Measurements from ENCODE around the gene LAMA2.

- TF ChIP-seq CTCF (conservative IDR thresholded peaks at IDR 0.05; ENCODE audit: low read depth in 2 of 2): no peak
- no peak for TF ChIP-seq EZH2 (IDR thresholded peaks at IDR 0.05; ENCODE audit: low read depth, unreplicated experiment)
- TF ChIP-seq POLR2AphosphoS5 (IDR thresholded peaks at IDR 0.05; ENCODE audit: low read depth): no peak
- TF ChIP-seq CREB1 (CRISPR knock-in tag; IDR thresholded peaks at IDR 0.05; ENCODE audit: low read depth): no peak
- TF ChIP-seq REST (IDR thresholded peaks at IDR 0.05; ENCODE audit: unreplicated experiment): no peak
Observed at GRCh38 chr6:129197154-129197553, 314.2 kb downstream of the LAMA2 start.
